ENCODE data around the gene PRMT3. TPM values are rescaled to one million over a fixed set of nuclear protein-coding genes. Genes with fewer than 3 reads are reported as not detected.
"Not testable (repeated sequence)": the region's sequence is repeated elsewhere in the genome, so short reads cannot be mapped to it uniquely, and the experiment has no call there.

The PRMT3 gene
- total RNA-seq = 7.8 and 7.9 TPM in 2 replicates

GRCh38 chr11:20387261-20388095, at the start of gene PRMT3:
Gene PRMT3 (plus strand): TSS chr11:20387716. CDS start chr11:20387747, 31 bp downstream.
- DNase-seq (ENCODE audit: extremely low read depth, low read depth, low spot score) = peak; percentile 47

- no peak for DNase-seq (ENCODE audit: extremely low read depth, low read depth, low spot score)
Measured at GRCh38 chr11:20342347-20343141, 45.0 kb upstream of the PRMT3 start.

DNA sequence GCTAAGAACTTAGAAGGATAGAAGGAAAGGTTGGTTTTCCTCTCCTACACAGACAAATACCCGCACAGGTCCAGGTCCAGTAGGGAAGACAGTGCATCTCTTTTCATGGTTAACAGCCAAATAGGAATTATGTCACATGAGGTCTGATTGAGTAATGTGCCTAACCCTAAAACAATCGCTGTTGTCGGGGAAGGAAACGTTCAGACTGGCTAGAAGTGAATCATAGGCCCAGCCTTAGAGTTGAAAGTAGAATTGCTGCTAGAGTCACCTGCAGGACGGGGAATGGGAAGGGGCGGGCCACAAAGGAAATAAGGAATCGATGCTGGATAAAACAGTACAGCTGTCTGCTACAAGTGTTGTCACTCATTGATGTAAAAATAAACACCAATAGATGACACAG, 36.4 kb upstream of the PRMT3 start:
- DNase-seq (ENCODE audit: extremely low read depth, low read depth, low spot score) = no peak

GRCh38 chr11:20351751-20352262, 35.7 kb upstream of the PRMT3 start:
- DNase-seq (ENCODE audit: extremely low read depth, low read depth, low spot score) = no peak

DNA sequence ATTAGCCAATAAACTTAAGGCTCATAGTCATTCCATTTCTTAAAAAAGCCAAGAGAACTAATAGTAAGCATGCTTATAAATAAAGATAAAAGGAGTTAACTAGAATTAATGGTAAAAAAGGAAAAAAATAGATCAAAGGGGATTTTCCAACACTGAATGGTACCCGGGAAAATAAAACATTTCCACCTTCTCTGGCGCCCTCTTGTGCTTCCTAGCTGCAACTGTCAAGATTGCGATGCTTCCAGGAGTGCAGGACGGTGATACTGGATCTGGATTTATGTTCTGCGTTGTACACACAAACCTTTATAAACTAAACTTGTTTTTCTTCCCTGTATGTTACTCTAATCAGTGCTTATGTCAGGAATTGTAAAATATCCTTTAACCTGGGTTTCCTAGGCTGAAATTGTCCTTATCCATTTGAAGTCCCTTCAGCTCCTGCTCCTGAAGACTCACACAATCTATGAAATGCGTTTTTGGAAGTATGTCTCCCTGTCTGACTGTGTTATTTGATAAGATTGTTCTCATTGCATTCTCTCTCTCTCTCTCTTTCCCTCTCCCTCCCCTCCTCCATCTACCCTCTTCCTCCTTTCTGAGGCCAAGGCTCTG, 33.6 kb upstream of the PRMT3 start:
- no peak for DNase-seq (ENCODE audit: extremely low read depth, low read depth, low spot score)

- DNase-seq (ENCODE audit: extremely low read depth, low read depth, low spot score) = no peak
Measured at GRCh38 chr11:20355221-20356219, 32.0 kb upstream of the PRMT3 start.

- DNase-seq (ENCODE audit: extremely low read depth, low read depth, low spot score) = no peak
Measured at GRCh38 chr11:20357150-20357549, 30.4 kb upstream of the PRMT3 start.

DNA sequence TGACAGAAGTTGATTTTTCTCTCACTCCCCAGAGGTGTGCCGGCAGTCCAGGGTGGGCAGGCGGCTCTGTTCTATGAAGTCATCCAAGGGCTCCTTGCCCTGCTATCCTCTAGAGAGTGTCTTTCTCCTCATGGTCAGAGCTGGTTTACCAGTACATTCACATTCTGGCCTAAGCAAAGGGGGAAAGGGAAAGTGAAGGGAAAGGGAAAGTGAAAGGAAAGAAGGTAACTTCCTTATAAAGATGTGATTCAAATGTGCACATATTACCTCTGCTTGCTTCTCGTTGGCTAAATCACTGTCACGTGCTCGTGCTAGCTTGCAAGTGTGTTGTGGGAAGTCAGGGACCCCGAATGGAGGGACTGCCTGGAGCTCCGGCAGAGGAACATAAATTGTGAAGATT, 26.9 kb upstream of the PRMT3 start:
- no peak for DNase-seq (ENCODE audit: extremely low read depth, low read depth, low spot score)

- no peak for DNase-seq (ENCODE audit: extremely low read depth, low read depth, low spot score)
Measured at GRCh38 chr11:20362481-20362880, 25.0 kb upstream of the PRMT3 start.

- DNase-seq (ENCODE audit: extremely low read depth, low read depth, low spot score) = no peak
Measured at GRCh38 chr11:20363149-20363499, 24.4 kb upstream of the PRMT3 start.

- no peak for DNase-seq (ENCODE audit: extremely low read depth, low read depth, low spot score)
Measured at GRCh38 chr11:20363500-20364340, 23.8 kb upstream of the PRMT3 start, which contains the start of gene HTATIP2. Gene HTATIP2 (plus strand): TSS chr11:20363714. CDS start chr11:20364238, 524 bp downstream.

GRCh38 chr11:20364341-20364792, 23.1 kb upstream of the PRMT3 start:
- DNase-seq (ENCODE audit: extremely low read depth, low read depth, low spot score) = no peak

GRCh38 chr11:20365465-20365864, 22.1 kb upstream of the PRMT3 start:
- not testable (repeated sequence) for DNase-seq (ENCODE audit: extremely low read depth, low read depth, low spot score)

DNA sequence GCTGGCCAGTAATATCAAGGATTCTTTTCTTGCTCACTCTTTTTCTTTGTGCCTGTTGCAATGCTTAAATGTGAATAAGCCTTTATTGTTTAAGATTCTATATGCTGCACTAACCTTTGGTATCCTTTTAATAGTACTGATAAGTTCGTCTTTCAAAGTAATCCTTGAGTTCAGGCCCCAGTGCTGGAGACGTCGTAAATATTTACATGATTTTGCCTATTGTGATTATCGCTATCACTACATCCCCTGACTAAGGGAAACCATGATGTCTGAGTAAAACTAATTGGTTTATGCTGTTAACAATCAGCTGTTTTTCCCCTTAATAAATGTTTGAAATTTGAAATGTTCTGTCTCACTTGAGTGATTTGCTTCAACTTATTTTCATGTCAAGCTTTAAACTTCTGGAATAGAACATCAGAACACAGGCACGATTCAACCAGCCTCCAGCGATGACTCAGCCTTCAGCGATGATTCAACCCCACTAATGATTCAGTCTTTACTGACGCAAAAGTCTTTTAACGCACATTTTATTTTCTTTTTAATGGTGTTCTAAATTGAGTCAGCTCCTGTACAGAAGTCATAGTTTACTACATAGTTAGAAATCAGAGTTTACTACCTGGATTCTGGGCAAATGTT, 20.1 kb upstream of the PRMT3 start:
- DNase-seq (ENCODE audit: extremely low read depth, low read depth, low spot score) = peak; percentile 87

- DNase-seq (ENCODE audit: extremely low read depth, low read depth, low spot score) = no peak
Measured at GRCh38 chr11:20368438-20368837, 19.1 kb upstream of the PRMT3 start.

- DNase-seq (ENCODE audit: extremely low read depth, low read depth, low spot score) = no peak
Measured at GRCh38 chr11:20369826-20370225, 17.7 kb upstream of the PRMT3 start.

GRCh38 chr11:20372081-20372626, 15.4 kb upstream of the PRMT3 start:
- DNase-seq (ENCODE audit: extremely low read depth, low read depth, low spot score) = no peak

GRCh38 chr11:20373147-20373546, 14.4 kb upstream of the PRMT3 start:
- no peak for DNase-seq (ENCODE audit: extremely low read depth, low read depth, low spot score)

Data from glomerular endothelial cell (primary cell).